ENCODE data around the gene WBP2. TPM values are rescaled to one million over a fixed set of nuclear protein-coding genes. Genes with fewer than 3 reads are reported as not detected.

Gene WBP2
- total and polyA plus RNA-seq, 2 of the 13 experiments (the other 11 are each of a cell fraction or from before 2014, with no cell fraction given): 29.2 to 29.5 TPM

GRCh38 chr17:75845058-75845711, 9.9 kb downstream of the WBP2 start (continued):
- TF ChIP-seq SIN3B (IDR thresholded peaks at IDR 0.05; ENCODE audit: low read length) (0 out of 2 replicates have a peak, but pooled peaks have one; percentile 9), ZNF253 (CRISPR knock-in tag; IDR thresholded peaks at IDR 0.05; ENCODE audit: borderline replicate concordance) (no peak), FIP1L1 (IDR thresholded peaks at IDR 0.05; ENCODE audit: borderline replicate concordance, insufficient read depth, low read depth, low read length) (no peak; the same call in 1 of the 2 replicates), ZKSCAN8 (CRISPR knock-in tag; IDR thresholded peaks at IDR 0.05; ENCODE audit: borderline replicate concordance) (0 out of 2 replicates have a peak, but pooled peaks have one; percentile 32), CBX5 (CRISPR knock-in tag; IDR thresholded peaks at IDR 0.05; ENCODE audit: borderline replicate concordance) (peak; percentile 80; the same call in 1 of the 2 replicates), NFE2 (CRISPR knock-in tag; IDR thresholded peaks at IDR 0.05) (no peak), GLI4 (CRISPR knock-in tag; IDR thresholded peaks at IDR 0.05; ENCODE audit: borderline replicate concordance) (0 out of 2 replicates have a peak, but pooled peaks have one; percentile 35), MIER3 (CRISPR knock-in tag; IDR thresholded peaks at IDR 0.05; ENCODE audit: borderline replicate concordance) (peak; percentile 88; the same call in 1 of the 2 replicates), NCOA2 (CRISPR knock-in tag; IDR thresholded peaks at IDR 0.05) (peak; percentile 49), LCORL (IDR thresholded peaks at IDR 0.05) (no peak), LCORL (CRISPR knock-in tag; IDR thresholded peaks at IDR 0.05) (peak; percentile 86), HMG20A (CRISPR knock-in tag; IDR thresholded peaks at IDR 0.05; ENCODE audit: borderline replicate concordance) (no peak), TSC22D2 (CRISPR knock-in tag; IDR thresholded peaks at IDR 0.05; ENCODE audit: borderline replicate concordance) (peak; percentile 79; the same call in 1 of the 2 replicates), ZSCAN30 (CRISPR knock-in tag; IDR thresholded peaks at IDR 0.05) (no peak)
- TF ChIP-seq, protein P1, sequence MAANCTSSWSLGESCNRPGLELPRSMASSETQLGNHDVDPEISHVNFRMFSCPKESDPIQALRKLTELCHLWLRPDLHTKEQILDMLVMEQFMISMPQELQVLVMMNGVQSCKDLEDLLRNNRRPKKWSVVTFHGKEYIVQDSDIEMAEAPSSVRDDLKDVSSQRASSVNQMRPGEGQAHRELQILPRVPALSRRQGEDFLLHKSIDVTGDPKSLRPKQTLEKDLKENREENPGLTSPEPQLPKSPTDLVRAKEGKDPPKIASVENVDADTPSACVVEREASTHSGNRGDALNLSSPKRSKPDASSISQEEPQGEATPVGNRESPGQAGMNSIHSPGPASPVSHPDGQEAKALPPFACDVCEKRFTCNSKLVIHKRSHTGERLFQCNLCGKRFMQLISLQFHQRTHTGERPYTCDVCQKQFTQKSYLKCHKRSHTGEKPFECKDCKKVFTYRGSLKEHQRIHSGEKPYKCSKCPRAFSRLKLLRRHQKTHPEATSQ (CRISPR knock-in tag; IDR thresholded peaks at IDR 0.05; ENCODE audit: borderline replicate concordance): no peak
- TF ChIP-seq, protein P2, sequence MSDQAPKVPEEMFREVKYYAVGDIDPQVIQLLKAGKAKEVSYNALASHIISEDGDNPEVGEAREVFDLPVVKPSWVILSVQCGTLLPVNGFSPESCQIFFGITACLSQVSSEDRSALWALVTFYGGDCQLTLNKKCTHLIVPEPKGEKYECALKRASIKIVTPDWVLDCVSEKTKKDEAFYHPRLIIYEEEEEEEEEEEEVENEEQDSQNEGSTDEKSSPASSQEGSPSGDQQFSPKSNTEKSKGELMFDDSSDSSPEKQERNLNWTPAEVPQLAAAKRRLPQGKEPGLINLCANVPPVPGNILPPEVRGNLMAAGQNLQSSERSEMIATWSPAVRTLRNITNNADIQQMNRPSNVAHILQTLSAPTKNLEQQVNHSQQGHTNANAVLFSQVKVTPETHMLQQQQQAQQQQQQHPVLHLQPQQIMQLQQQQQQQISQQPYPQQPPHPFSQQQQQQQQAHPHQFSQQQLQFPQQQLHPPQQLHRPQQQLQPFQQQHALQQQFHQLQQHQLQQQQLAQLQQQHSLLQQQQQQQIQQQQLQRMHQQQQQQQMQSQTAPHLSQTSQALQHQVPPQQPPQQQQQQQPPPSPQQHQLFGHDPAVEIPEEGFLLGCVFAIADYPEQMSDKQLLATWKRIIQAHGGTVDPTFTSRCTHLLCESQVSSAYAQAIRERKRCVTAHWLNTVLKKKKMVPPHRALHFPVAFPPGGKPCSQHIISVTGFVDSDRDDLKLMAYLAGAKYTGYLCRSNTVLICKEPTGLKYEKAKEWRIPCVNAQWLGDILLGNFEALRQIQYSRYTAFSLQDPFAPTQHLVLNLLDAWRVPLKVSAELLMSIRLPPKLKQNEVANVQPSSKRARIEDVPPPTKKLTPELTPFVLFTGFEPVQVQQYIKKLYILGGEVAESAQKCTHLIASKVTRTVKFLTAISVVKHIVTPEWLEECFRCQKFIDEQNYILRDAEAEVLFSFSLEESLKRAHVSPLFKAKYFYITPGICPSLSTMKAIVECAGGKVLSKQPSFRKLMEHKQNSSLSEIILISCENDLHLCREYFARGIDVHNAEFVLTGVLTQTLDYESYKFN (CRISPR knock-in tag; conservative IDR thresholded peaks at IDR 0.05): 0 out of 2 replicates have a peak, but pooled peaks have one; percentile 22
- TF ChIP-seq, protein P3, sequence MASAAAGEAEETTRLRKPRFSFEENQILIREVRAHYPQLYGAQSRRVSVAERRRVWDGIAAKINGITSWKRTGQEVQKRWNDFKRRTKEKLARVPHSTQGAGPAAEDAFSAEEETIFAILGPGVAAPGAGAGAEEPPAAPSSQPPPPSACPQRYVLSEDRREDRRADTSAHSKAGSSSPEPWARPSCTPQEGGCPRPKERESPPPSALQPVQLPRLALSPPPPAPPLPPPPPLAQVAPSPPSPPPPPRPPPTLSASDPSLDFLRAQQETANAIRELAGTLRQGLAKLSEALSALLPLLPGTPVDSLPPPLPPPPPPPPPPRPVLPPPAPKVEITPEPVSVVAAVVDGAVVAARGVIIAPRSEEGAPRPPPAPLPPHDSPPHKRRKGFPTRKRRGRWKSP (CRISPR knock-in tag; IDR thresholded peaks at IDR 0.05): no peak; the same call in 1 of the 2 replicates
- TF ChIP-seq, protein P4, sequence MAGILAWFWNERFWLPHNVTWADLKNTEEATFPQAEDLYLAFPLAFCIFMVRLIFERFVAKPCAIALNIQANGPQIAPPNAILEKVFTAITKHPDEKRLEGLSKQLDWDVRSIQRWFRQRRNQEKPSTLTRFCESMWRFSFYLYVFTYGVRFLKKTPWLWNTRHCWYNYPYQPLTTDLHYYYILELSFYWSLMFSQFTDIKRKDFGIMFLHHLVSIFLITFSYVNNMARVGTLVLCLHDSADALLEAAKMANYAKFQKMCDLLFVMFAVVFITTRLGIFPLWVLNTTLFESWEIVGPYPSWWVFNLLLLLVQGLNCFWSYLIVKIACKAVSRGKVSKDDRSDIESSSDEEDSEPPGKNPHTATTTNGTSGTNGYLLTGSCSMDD (CRISPR knock-in tag; IDR thresholded peaks at IDR 0.05): no peak
- TF ChIP-seq, protein P5, sequence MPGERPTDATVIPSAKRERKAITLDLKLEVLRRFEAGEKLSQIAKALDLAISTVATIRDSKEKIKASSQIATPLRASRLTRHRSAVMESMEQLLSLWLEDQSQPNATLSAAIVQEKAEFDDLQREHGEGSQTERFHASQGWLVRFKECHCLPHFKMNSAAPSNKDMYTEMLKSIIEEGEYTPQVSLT (CRISPR knock-in tag; IDR thresholded peaks at IDR 0.05; ENCODE audit: borderline replicate concordance, low read depth): no peak

All from HepG2 (cell line).